Gastrocnemius medialis (tissue), 4 donors: ENCODE results near the gene PODN.

Source experiments
- POLR2A ChIP-seq, 2 donors: fragments of 450-650 bp; IDR thresholded peaks; one replicate each; pipeline ENCODE4 v1.6.1; 2017; ENCODE audit warnings: antibody characterized with exemption in 2 of 2, mild to moderate bottlenecking in 2 of 2, moderate library complexity in 2 of 2
- TF ChIP-seq, protein P1 (sequence below), 5 experiments: fragments of 450-650 bp in 3 of 5; fragments of 200-600 bp in 2 of 5; sonication (generic) in 2 of 5; IDR thresholded peaks in 4 of 5; conservative IDR thresholded peaks in 1 of 5; 1 replicate in 4 of 5; 2 replicates in 1 of 5; pipeline ENCODE4 v1.5.1; 2016 to 2019; ENCODE audit warnings: antibody characterized with exemption in 5 of 5, mild to moderate bottlenecking in 3 of 5, moderate library complexity in 3 of 5

DNA sequence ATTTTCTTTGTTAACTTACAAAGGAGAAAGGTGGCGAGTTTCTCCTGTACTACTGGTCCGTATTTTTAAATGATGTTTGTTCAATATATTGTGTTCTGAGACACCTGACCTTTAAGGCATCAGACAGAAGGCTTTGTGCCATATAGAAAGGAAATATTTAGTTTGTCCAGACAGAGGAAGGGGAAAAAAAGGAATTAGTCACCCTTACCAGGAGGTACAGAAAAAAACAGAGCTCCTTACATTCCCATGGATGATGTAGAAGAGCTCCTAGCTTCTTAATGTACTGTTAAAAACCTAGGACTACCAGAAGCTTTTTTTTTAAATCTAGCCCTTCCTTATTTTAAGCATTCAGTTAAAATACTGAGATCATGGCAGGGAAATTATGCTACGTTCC is 12.4 kb upstream of the PODN start:
- TF ChIP-seq, protein P1, sequence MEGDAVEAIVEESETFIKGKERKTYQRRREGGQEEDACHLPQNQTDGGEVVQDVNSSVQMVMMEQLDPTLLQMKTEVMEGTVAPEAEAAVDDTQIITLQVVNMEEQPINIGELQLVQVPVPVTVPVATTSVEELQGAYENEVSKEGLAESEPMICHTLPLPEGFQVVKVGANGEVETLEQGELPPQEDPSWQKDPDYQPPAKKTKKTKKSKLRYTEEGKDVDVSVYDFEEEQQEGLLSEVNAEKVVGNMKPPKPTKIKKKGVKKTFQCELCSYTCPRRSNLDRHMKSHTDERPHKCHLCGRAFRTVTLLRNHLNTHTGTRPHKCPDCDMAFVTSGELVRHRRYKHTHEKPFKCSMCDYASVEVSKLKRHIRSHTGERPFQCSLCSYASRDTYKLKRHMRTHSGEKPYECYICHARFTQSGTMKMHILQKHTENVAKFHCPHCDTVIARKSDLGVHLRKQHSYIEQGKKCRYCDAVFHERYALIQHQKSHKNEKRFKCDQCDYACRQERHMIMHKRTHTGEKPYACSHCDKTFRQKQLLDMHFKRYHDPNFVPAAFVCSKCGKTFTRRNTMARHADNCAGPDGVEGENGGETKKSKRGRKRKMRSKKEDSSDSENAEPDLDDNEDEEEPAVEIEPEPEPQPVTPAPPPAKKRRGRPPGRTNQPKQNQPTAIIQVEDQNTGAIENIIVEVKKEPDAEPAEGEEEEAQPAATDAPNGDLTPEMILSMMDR (IDR thresholded peaks at IDR 0.05 in 4 of 5, conservative IDR thresholded peaks at IDR 0.05 in 1 of 5) = no peak
- TF ChIP-seq POLR2A (IDR thresholded peaks at IDR 0.05) = no peak
